ENCODE data around the gene PRDM15. TPM values are rescaled to one million over a fixed set of nuclear protein-coding genes. Genes with fewer than 3 reads are reported as not detected.

Gene PRDM15
- polyA plus RNA-seq, 1 experiment, result 7.6 TPM

DNA sequence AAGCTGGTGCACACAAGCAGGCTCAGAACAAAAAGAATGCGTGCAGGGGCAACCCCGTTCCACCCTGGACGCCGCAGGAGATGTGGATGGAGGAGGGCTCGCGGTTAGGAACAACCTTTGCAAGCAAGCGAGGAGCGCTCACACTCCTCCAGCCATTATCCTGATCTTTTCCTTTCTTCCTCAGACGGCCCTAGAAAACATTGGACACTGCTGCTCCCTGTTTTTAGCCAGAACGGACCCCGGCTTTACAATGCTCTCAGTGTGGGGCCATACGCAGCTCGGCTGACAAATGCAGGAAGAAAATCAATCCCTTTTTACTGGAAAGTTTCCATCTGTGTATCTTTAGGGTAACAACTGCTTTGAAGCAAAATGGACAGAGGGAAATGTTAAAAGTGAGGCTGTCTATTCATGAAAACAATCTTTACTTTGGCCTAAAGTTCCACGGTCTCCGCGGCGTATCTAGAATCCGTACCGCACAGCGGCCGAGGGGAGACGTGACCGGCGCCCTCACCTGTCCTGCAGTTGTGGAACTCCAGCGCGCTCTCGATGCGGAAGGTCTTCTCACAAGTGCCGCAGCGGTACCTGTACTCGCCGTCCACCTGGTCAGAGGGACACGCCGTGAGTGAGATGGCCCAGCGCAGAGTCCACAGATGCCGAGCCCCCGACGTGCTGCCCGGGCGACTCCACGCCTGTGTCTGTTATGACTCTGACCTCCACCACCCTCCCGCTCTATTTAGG, 44.0 kb downstream of the PRDM15 start:
- ChIA-PET POLR2A (no interaction called here), CTCF (no interaction called here)
- Histone ChIP-seq H3K27me3 (ENCODE audit: control insufficient read depth, insufficient read depth, low read length) (no peaks in the 10 kb centered on the region), H3K36me3 (ENCODE audit: control insufficient read depth, insufficient read depth, low read length) (peaks cover 12% of the 10 kb centered on the region), H3K4me3 (ENCODE audit: low read depth, low read length) (no peak overlapping the region)
- no peak for DNase-seq (ENCODE audit: low read depth)
- TF ChIP-seq, protein P1, sequence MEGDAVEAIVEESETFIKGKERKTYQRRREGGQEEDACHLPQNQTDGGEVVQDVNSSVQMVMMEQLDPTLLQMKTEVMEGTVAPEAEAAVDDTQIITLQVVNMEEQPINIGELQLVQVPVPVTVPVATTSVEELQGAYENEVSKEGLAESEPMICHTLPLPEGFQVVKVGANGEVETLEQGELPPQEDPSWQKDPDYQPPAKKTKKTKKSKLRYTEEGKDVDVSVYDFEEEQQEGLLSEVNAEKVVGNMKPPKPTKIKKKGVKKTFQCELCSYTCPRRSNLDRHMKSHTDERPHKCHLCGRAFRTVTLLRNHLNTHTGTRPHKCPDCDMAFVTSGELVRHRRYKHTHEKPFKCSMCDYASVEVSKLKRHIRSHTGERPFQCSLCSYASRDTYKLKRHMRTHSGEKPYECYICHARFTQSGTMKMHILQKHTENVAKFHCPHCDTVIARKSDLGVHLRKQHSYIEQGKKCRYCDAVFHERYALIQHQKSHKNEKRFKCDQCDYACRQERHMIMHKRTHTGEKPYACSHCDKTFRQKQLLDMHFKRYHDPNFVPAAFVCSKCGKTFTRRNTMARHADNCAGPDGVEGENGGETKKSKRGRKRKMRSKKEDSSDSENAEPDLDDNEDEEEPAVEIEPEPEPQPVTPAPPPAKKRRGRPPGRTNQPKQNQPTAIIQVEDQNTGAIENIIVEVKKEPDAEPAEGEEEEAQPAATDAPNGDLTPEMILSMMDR (IDR thresholded peaks at IDR 0.05; ENCODE audit: insufficient read depth, low read depth, low read length), result no peak

GRCh38 chr21:41834252-41834925, 44.8 kb downstream of the PRDM15 start:
- TF ChIP-seq, protein P1 (IDR thresholded peaks at IDR 0.05; ENCODE audit: insufficient read depth, low read depth, low read length), result no peak
- CTCF ChIA-PET, result interaction anchor here (2.2 kb wide), 1 partner anchor 18 kb away, joined by 10 read pairs; no protein-coding TSS in a partner anchor
- H3K4me3 ChIP-seq (ENCODE audit: low read depth, low read length), result no peak overlapping the region
- H3K27me3 ChIP-seq (ENCODE audit: control insufficient read depth, insufficient read depth, low read length), result no peaks in the 10 kb centered on the region
- POLR2A ChIA-PET, result no interaction called here
- peaks cover 10% of the 10 kb centered on the region for H3K36me3 ChIP-seq (ENCODE audit: control insufficient read depth, insufficient read depth, low read length)
- no peak for DNase-seq (ENCODE audit: low read depth)

GRCh38 chr21:41833497-41834115, 45.5 kb downstream of the PRDM15 start:
- no peak for DNase-seq (ENCODE audit: low read depth)
- no peak overlapping the region for H3K4me3 ChIP-seq (ENCODE audit: low read depth, low read length)
- POLR2A ChIA-PET, result no interaction called here
- TF ChIP-seq, protein P1 (IDR thresholded peaks at IDR 0.05; ENCODE audit: insufficient read depth, low read depth, low read length), result no peak
- H3K27me3 ChIP-seq (ENCODE audit: control insufficient read depth, insufficient read depth, low read length), result no peaks in the 10 kb centered on the region
- CTCF ChIA-PET, result interaction anchor here (2.2 kb wide), 1 partner anchor 17 kb away, joined by 10 read pairs; no protein-coding TSS in a partner anchor
- H3K36me3 ChIP-seq (ENCODE audit: control insufficient read depth, insufficient read depth, low read length), result peaks cover 8% of the 10 kb centered on the region

GRCh38 chr21:41832596-41833496, 46.3 kb downstream of the PRDM15 start:
- ChIA-PET POLR2A (no interaction called here), CTCF (interaction anchor here (1.2 to 2.2 kb wide), 2 partner anchors 16 to 284 kb away, joined by 3 to 10 read pairs; no protein-coding TSS in a partner anchor)
- TF ChIP-seq, protein P1 (IDR thresholded peaks at IDR 0.05; ENCODE audit: insufficient read depth, low read depth, low read length), result no peak
- Histone ChIP-seq H3K36me3 (ENCODE audit: control insufficient read depth, insufficient read depth, low read length) (peaks cover 6% of the 10 kb centered on the region), H3K4me3 (ENCODE audit: low read depth, low read length) (no peak overlapping the region), H3K27me3 (ENCODE audit: control insufficient read depth, insufficient read depth, low read length) (no peaks in the 10 kb centered on the region)
- no peak for DNase-seq (ENCODE audit: low read depth)
